ENCODE results near the gene ANXA6.
"Not testable (repeated sequence)": the region's sequence is repeated elsewhere in the genome, so short reads cannot be mapped to it uniquely, and the experiment has no call there.

ANXA6 gene

DNA sequence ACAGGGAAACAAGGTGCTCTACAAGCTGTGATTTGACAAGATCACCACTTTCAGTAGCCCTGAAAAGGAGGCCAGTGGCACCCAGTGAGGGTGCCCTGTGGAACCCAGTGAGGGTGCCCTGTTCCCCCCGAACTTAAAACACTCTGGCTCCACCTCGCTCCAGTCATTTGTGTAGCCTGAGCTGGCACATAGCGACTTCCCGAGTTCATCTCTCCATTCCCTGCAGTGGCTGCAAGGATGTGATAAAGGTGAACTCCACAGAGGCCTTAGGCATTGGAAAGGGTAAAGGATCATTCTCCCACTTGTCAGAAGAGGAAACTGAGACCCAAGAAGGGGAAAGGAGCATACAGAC, 21.9 kb upstream of the ANXA6 start:
- DNase-seq = no peak

DNA sequence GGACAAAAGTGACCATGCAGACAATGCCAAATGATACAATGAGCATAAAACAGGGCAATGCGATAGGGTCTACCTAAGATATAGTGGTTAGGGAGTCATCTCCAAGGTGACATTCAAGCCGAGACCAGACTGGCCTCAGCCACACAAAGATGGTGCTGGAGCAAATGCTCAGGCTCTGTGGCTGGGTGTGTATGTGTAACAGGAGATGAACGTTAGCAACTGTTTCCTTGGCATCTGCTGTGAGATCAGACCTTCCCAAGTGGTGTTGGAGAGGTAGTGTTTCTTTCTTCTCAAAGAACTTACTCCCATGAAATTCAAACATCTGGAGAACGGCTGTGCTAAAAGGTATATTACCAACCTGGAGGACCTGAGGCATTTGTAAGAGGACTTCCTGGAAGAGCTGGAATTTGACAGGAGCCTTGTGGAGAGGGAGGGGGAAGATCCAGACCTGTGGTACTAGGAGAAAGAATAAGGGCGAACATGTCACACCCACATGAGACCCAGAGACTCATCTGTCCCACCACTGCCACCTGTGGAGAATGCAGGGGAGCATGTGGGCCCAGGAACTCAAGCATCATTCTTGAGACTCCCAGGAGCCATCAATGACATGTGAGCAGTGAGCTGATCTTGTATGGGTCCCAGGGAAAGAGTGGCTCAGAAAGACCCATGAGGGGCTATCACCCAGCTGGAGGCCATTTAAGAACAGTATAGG, 21.4 kb upstream of the ANXA6 start:
- DNase-seq = no peak

- no peak for DNase-seq
These were observed 20.8 kb upstream of the ANXA6 start for GRCh38 chr5:151178372-151178771.

DNA sequence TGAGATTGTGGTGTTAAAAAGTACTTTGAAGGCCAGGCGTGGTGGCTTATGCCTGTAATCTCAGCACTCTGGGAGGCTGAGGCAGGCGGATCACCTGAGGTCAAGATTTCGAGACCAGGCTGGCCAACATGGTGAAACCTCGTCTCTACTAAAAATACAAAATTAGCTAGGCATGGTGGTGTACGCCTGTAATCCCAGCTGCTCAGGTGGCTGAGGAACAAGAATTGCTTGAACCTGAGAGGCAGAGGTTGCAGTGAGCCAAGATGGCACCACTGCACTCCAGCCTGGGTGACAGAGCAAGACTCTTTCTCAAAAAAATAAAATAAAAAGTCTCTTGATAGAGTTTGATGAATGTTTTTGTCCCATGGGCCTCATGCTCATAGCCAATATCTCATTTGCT, 18.7 kb upstream of the ANXA6 start:
- DNase-seq = not testable (repeated sequence)

GRCh38 chr5:151174612-151175101, 17.1 kb upstream of the ANXA6 start:
- no peak for DNase-seq

DNA sequence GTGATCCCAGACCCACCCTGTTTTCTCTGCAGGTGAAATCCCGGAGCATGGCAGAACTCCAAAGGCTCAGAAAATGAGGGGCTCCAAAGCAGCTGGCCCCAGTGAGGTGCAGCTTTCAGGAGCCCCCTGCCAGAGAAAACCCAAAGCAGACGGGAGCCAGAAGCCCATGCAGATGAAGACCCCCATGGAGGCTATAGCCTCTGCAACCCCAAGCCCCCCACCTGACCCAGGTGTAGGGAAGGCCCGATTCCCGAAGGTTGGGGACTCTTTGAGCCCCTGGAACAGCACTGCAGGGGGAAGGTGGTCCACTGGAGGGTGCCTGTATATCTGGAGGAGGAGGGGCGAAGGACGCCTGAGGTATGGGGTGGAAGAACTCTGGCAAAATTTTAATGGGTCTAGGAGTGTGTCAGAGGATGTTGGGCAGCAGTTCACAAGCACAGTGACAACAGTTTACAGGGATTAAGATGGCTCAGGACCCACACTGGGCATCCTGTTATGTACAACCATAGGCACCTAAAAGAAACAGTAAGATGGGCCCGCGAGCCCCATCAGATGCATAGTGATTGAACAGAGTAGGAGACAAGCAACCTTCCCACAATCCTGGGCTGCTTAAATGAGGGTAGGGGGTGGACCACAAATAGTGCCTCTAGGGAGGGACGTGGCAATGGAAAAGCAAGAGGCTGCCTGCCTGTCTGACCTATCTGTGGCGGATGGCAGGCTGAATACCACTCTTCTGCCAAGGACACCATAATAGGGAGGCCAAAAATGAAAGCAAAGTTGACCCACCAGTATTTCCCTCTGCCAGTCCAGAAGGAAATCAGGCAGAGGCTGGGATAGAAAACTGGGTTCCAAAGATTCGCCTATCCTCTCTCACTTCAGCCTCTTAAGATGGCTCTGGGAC, 16.4 kb upstream of the ANXA6 start:
- no peak for DNase-seq

- DNase-seq = no peak
These were observed 13.9 kb upstream of the ANXA6 start for GRCh38 chr5:151171529-151171928.

- DNase-seq = no peak
These were observed 11.2 kb upstream of the ANXA6 start for GRCh38 chr5:151168602-151169344.

DNA sequence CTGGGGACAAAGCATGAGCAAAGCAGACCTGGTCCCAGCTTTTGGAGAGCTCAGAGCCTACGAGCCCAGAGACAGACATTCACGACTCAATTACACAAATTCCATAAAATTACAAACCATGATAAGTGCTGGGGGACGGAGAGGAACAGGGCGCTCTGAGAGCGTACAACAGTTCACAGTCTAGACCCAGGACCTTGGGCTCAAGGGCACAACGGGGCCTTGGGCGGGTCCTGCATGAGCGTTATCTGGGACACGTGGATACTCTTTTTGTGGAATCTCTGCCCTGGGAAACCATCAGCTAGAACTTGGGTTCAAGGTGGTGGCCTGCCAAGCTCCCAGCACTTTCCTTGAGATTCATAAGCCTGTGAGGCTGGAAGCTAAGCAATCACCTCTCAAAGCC, 9.4 kb upstream of the ANXA6 start:
- no peak for DNase-seq

GRCh38 chr5:151164687-151165392, 7.3 kb upstream of the ANXA6 start:
- DNase-seq = peak; percentile 92

DNA sequence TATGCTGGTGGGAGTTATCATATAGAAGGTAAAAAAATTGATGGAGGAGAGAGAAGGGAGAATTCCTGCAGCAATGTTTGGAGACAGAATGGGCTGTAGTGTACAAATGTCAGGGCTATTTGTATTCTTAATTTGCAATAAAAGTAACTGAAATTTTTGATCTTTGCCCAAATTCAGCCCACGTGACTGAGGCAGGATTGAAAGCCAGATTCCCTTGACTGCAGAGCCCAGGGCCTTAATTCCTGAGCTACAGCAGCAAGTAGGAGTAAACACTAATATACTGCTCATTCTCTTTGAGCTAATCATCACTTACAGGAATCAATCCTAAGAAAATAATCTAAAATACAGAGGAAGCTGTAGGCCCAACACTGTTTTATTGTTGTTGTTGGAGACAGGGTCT, 5.2 kb upstream of the ANXA6 start:
- DNase-seq = no peak

DNA sequence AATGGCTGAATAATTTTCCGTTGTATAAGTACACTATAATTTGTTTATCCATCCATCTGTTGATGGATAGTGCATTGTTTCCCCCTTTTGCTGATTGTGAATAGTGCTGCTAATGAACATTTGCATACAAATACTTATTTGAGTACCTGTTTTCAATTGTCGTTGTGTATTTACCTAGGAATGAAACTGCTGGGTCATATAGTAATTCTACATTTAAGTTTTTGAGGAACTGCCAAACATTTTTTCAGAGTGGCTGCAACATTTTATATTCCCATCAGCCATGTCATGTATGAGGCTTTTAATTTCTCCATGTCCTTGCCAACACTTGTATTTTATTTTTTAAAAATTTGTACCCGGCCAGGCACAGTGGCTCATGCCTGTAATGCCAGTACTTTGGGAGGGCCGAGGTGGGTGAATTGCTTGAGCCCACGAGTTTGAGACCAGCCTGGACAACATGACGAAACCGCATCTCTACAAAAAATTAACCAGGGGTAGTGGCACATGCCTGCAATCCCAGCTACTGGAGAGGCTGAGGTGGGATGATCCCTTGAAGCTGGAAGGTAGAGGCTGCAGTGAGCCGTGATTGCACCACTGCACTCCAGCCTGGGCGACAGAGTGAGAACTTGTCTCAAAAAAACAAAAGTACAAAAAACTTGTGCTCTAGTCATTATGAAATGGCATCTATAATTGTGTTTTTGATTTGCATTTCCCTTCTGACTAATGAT, 2.2 kb upstream of the ANXA6 start:
- DNase-seq = no peak

DNA sequence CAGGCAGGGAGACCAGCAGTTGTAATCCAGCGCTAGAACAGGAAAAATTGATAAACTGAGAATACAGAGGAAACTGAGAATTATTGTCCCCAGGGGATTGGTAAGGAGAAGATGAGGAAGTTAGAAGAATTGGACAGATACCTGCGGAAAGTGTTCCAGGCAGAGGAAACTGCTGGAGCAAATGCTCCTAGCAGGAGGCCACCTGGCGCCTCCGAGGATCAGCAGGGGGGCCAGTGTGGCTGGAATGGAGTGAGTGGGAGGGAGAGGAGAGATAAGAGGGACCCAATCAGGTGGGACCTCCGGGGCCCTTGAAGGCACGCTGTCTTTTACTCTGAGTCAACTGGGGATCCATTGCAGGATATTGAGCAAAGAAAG, 695 bp upstream of the ANXA6 start:
- DNase-seq = peak; percentile 26

GRCh38 chr5:151156507-151157420, 815 bp downstream of the ANXA6 start:
- peak; percentile 19 for DNase-seq

DNA sequence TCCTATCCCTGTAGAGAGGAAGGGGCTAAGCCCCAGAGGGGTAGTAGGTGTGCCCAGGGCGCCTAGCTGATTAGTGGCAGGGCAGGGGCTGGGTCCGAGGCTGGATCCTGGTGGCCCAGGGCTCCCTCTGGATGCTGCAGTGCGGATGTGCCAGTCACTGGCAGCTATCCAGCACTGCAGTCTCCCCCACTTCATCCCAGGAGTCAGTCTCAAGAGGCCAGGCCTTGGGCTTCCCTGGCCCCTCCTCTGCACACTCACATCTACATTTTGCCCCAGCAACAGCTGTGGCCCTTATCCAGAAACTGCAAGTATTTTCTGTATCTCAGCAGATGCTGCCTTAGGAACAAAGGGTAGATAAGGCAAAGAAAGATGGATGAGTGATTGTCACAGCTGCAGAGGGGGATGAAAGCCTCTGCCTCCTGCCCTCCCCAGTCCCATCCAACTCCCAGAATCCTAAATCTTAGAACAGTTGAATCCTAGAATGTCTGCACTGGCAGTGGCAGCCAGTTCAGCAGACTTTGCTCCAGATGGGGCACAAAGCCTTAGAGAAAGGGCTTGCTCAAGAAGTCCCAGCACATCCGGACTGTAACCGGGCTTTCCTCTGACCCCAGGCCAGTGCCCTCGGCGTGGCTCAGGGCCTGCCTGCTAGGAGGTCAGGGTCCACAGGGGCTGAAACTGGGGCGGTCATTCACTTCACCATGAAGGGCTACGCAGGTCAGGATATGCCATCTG, 1.6 kb downstream of the ANXA6 start:
- peak; percentile 34 for DNase-seq

DNA sequence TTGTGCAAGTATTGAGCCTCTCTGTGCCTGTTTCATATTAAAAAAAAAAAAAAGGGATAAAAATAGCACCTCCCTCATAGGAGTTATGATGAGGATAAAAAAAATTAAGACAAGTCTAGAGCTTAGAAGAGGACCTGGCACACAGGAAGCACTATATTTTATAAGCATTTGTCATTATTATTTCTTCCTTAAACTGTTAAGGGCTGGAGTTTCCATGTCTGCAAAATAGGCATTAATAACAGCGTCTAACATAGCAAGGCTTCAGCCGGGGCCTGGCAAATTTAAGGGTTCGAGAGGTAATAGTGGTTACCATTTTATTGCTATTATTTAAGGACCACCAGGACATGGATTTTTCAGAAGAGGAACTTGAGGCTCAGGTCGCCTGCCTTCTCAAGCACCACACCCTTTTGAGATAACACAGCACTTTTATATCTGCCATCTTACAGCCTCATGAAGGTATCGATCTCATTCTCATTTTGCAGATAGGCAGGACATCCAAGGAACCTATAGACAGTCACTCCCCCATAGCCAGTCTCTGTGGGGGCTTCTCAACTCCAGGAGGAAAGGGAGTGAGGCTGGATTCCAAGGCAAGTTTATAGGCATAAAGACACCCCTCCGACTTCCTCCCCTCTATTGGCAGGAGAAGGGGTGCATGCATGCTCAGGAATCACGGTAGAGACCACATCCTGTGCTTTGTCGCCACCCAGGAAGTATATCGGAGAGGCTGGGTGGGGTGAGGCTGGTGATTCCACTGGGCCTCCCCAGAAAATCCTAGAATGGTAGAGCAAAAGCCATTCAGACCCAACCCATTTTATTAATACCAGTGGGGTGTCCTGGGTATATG, 2.4 kb downstream of the ANXA6 start:
- peak; percentile 19 for DNase-seq

GRCh38 chr5:151153766-151154272, 3.8 kb downstream of the ANXA6 start:
- no peak for DNase-seq

DNA sequence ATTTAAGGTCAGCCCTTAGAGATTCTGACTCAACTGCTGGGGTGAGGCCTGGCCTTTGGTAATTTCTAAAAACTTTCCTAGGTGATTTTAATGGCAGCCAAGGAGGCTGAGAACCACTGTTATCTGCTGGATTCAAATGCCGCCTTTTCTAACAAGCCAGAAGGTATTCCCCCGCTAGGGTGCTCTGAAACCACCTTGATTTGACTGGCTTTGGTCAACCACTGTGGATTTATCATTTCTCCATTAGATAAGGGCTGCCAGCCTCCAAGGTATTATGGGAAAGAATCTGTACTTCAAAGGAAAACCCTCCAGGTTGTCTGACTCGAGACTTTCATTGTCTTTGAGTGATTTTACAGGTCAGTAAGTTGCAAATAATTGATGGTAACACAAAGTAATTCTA, 4.3 kb downstream of the ANXA6 start:
- DNase-seq = no peak

DNA sequence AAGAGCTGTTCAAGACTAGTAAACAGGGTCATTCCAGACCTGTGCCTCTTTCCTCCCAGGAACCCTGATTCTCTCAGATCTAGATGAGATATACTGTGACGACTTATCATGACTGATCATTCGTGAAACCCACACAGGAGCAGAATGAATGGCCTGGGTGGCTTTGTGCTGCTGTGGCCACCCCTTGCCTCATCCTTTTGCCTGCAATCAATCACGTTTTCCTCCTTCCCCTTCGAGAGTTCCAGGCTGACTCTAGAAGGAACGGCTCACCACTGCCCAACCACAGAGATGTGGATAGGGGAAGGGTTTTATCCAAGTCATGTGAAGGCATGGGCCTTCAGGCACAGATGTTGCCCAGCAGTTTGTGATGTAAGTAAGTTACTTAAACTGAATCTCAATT, 5.8 kb downstream of the ANXA6 start:
- peak; percentile 70 for DNase-seq
